Measurements from ENCODE around the gene GM2A.
"Not testable (repeated sequence)": the region's sequence is repeated elsewhere in the genome, so short reads cannot be mapped to it uniquely, and the experiment has no call there.

- TF ChIP-seq SETDB1 (IDR thresholded peaks at IDR 0.05; ENCODE audit: low read length); CTCF (IDR thresholded peaks at IDR 0.05 in 2 of 3, conservative IDR thresholded peaks at IDR 0.05 in 1 of 3; ENCODE audit: insufficient read depth in 2 of 3, low read depth in 1 of 3, low read length in 3 of 3): not testable (repeated sequence)
Observed at GRCh38 chr5:151254990-151255389, 2.0 kb downstream of the GM2A start.
